HCT116 (cell line): ENCODE measurements around the gene ACTR1A. TPM values are rescaled to one million over a fixed set of nuclear protein-coding genes. Genes with fewer than 3 reads are reported as not detected.

ENCODE experiments used
- ATAC-seq: fragments of 200-7000 bp; cut with Tn5 transposase; 2 replicates; pipeline ENCODE4 v1.9.1; 2020; ENCODE audit warnings: mild to moderate bottlenecking, moderate library complexity
- BruUV-seq: library from RNA; stranded (reverse); fragments of 400-500 nt; replicated peaks from 2 replicates; lab custom pipeline; 2021; lab: Mats Ljungman, UMichigan
- CTCF ChIA-PET: fragments of 300-600 bp; sonication (Branson Sonifier 250); formaldehyde crosslinking; loops from one replicate; lab custom pipeline; 2021; ENCODE audit warnings: antibody characterized with exemption; lab: Charles Lee
- POLR2A ChIA-PET: fragments of 300-600, 350-600 bp; sonication (Branson Sonifier 250); formaldehyde crosslinking; loops from one replicate; lab custom pipeline; 2021; ENCODE audit warnings: antibody characterized with exemption; lab: Charles Lee
- RAD21 ChIA-PET, 2 experiments: fragments of 300-600 bp; sonication (Branson Sonifier 250); formaldehyde crosslinking; loops; one replicate each; lab custom pipeline; 2023; ENCODE audit warnings: low total read pairs in 2 of 2; ENCODE audit not compliant: uncharacterized antibody in 2 of 2, unreplicated experiment in 2 of 2, low non-redundant PET in 1 of 2; lab: Charles Lee
- DNase-seq: peaks from one replicate; pipeline ENCODE4 v3.0.0-alpha.2; 2010; ENCODE audit warnings: low read depth, low spot score
- H2AFZ ChIP-seq: fragments of 200-600 bp; shearing (Covaris generic), sonication (generic); 2 replicates; pipeline ENCODE4 v1.6.1; 2017; ENCODE audit warnings: low read depth, mixed run types, mixed read lengths, antibody characterized with exemption, low read length; ENCODE audit not compliant: poor library complexity, severe bottlenecking
- H3K27ac ChIP-seq: 2 replicates; pipeline ENCODE4 v1.5.1; 2012; ENCODE audit warnings: low read depth, low read length
- H3K27me3 ChIP-seq: fragments of 200-600 bp; sonication (generic); 2 replicates; pipeline ENCODE4 v1.6.1; 2016; ENCODE audit warnings: mixed run types, low read length, mixed read lengths; ENCODE audit not compliant: insufficient read depth
- H3K36me3 ChIP-seq, 2 experiments: fragments of 200-500 bp in 1 of 2; fragments of 200-600 bp in 1 of 2; sonication (Bioruptor generic) in 1 of 2; sonication (generic) in 1 of 2; 2 replicates each; pipeline versions ENCODE4 v1.5.1 to v1.6.1; 2014 to 2016; ENCODE audit warnings: low read length in 2 of 2, inconsistent platforms in 1 of 2, mixed read lengths in 1 of 2, mixed run types in 1 of 2; ENCODE audit not compliant: insufficient read depth in 2 of 2, control insufficient read depth in 1 of 2
- H3K4me1 ChIP-seq, 2 experiments: fragments of 200-600 bp in 1 of 2; sonication (generic) in 1 of 2; 2 replicates each; pipeline versions ENCODE4 v1.5.1 to v1.6.1; 2012 to 2017; ENCODE audit warnings: low read length in 2 of 2, inconsistent platforms in 1 of 2, mild to moderate bottlenecking in 1 of 2, mixed read lengths in 1 of 2, mixed run types in 1 of 2, moderate library complexity in 1 of 2; ENCODE audit not compliant: insufficient read depth in 2 of 2, control insufficient read depth in 1 of 2
- H3K4me2 ChIP-seq: fragments of 200-600 bp; sonication (generic); 2 replicates; pipeline ENCODE4 v1.6.1; 2017; ENCODE audit warnings: mixed run types, low read length, mixed read lengths
- H3K4me3 ChIP-seq, 2 experiments: fragments of 200-600 bp in 1 of 2; sonication (generic) in 1 of 2; replicated peaks in 1 of 2; 2 replicates each; pipeline ENCODE4 v1.5.1; 2011 to 2016; ENCODE audit warnings: low read length in 2 of 2, control low read depth in 1 of 2, low read depth in 1 of 2, mild to moderate bottlenecking in 1 of 2, mixed read lengths in 1 of 2, mixed run types in 1 of 2
- H3K79me2 ChIP-seq: fragments of 200-600 bp; sonication (generic); 2 replicates; pipeline ENCODE4 v1.6.1; 2017; ENCODE audit warnings: mild to moderate bottlenecking, mixed run types, low read length, moderate library complexity, mixed read lengths; ENCODE audit not compliant: insufficient read depth
- H3K9ac ChIP-seq: fragments of 200-600 bp; sonication (generic); 2 replicates; pipeline ENCODE4 v1.6.1; 2016; ENCODE audit warnings: low read length, mixed read lengths
- H3K9me2 ChIP-seq: fragments of 200-600 bp; sonication (generic), shearing (Covaris generic); 2 replicates; pipeline ENCODE4 v1.6.1; 2017; ENCODE audit warnings: mixed run types, mild to moderate bottlenecking, moderate library complexity; ENCODE audit not compliant: insufficient read depth
- H3K9me3 ChIP-seq, 2 experiments: fragments of 200-500 bp in 1 of 2; fragments of 200-600 bp in 1 of 2; sonication (Bioruptor generic) in 1 of 2; sonication (generic) in 1 of 2; 2 replicates each; pipeline ENCODE4 v1.6.1; 2014 to 2017; ENCODE audit warnings: low read length in 2 of 2, mixed read lengths in 2 of 2, inconsistent platforms in 1 of 2, low read depth in 1 of 2, mild to moderate bottlenecking in 1 of 2, mixed run types in 1 of 2, moderate library complexity in 1 of 2; ENCODE audit not compliant: control insufficient read depth in 1 of 2, insufficient read depth in 1 of 2
- H4K20me1 ChIP-seq: fragments of 200-600 bp; sonication (generic), shearing (Covaris generic); 2 replicates; pipeline ENCODE4 v1.6.1; 2017; ENCODE audit warnings: mixed run types, mild to moderate bottlenecking, moderate library complexity; ENCODE audit not compliant: insufficient read depth
- CEBPB ChIP-seq: IDR thresholded peaks from 2 replicates; pipeline ENCODE4 v1.6.1; 2012; ENCODE audit warnings: low read depth
- CTCF ChIP-seq, 3 experiments: fragments of 200-600 bp in 1 of 3; sonication (generic) in 1 of 3; IDR thresholded peaks in 2 of 3; conservative IDR thresholded peaks in 1 of 3; 2 replicates each; pipeline ENCODE4 v1.5.1; 2012 to 2017; ENCODE audit warnings: low read depth in 2 of 3, low read length in 2 of 3, antibody characterized with exemption in 1 of 3, borderline replicate concordance in 1 of 3, control low read depth in 1 of 3, mild to moderate bottlenecking in 1 of 3, mixed read lengths in 1 of 3, mixed run types in 1 of 3, moderate library complexity in 1 of 3; ENCODE audit not compliant: insufficient read depth in 1 of 3
- EZH2 ChIP-seq: fragments of 200-600 bp; sonication (generic); IDR thresholded peaks from 2 replicates; pipeline ENCODE4 v1.6.1; 2017; ENCODE audit warnings: antibody characterized with exemption, mixed run types
- FOSL1 ChIP-seq: IDR thresholded peaks from 2 replicates; pipeline ENCODE4 v1.6.1; 2012; ENCODE audit warnings: low read depth
- POLR2AphosphoS5 ChIP-seq: IDR thresholded peaks from 2 replicates; pipeline ENCODE4 v1.6.1; 2011; ENCODE audit warnings: mild to moderate bottlenecking, low read depth, low read length, moderate library complexity
- REST ChIP-seq: IDR thresholded peaks from 2 replicates; pipeline ENCODE4 v1.6.1; 2012; ENCODE audit warnings: low read depth
- SIN3A ChIP-seq: IDR thresholded peaks from 2 replicates; pipeline ENCODE4 v1.6.1; 2012; ENCODE audit warnings: low read depth
- SP1 ChIP-seq: IDR thresholded peaks from 2 replicates; pipeline ENCODE4 v1.6.1; 2012; ENCODE audit warnings: low read depth
- YY1 ChIP-seq: IDR thresholded peaks from 2 replicates; pipeline ENCODE4 v1.6.1; 2011; ENCODE audit warnings: low read length, low read depth, moderate library complexity, mild to moderate bottlenecking; ENCODE audit not compliant: insufficient replicate concordance; ENCODE audit errors: extremely low read depth
- intact Hi-C: fragments of 100-400 bp; cut with micrococcal nuclease; formaldehyde crosslinking; loops from 2 replicates; pipeline ENCODE4 v1.10.0; 2022
- total RNA-seq: library from RNA; stranded (reverse); gene quantifications from one replicate; pipeline ENCODE4 v1.2.1, GENCODE V29; 2021; ENCODE audit not compliant: unreplicated experiment

ACTR1A gene
- total RNA-seq, 1 experiment from 2014 or later, result 94.2 TPM

- no peak for DNase-seq
- CTCF ChIA-PET, result interaction anchor here (3.4 kb wide), 1 partner anchor 74 kb away, joined by 12 read pairs; no protein-coding TSS in a partner anchor
Observed at GRCh38 chr10:102509387-102509786, 6.9 kb upstream of the ACTR1A start.

More at GRCh38 chr10:102509387-102509786, 6.9 kb upstream of the ACTR1A start:
- no peaks in the 10 kb centered on the region for H3K9me2 ChIP-seq
- no peak for TF ChIP-seq EZH2
- TF ChIP-seq SIN3A, result no peak
- TF ChIP-seq POLR2AphosphoS5, result no peak
- no peak for TF ChIP-seq REST
- TF ChIP-seq FOSL1, result no peak
- no peak for TF ChIP-seq YY1
- TF ChIP-seq CTCF (IDR thresholded peaks at IDR 0.05 in 2 of 3, conservative IDR thresholded peaks at IDR 0.05 in 1 of 3; ENCODE audit: borderline replicate concordance in 1 of 3, insufficient read depth in 1 of 3, low read depth in 2 of 3, low read length in 2 of 3), result no peak
- TF ChIP-seq SP1, result no peak
- no peak for TF ChIP-seq CEBPB
- H3K9me3 ChIP-seq, result no peaks in the 10 kb centered on the region
- intact Hi-C loops, result no loop called here
- ATAC-seq, result no peak
- H3K36me3 ChIP-seq, result peaks cover 11 to 27% of the 10 kb centered on the region in 2 experiments
- peaks cover 5 to 8% of the 10 kb centered on the region in 2 experiments; a peak in 3 of 4 replicates for H3K4me1 ChIP-seq
- H2AFZ ChIP-seq, result no peak overlapping the region
- H3K79me2 ChIP-seq, result peaks cover 22% of the 10 kb centered on the region
- no peak overlapping the region for H3K9ac ChIP-seq
- H3K27ac ChIP-seq, result no peak overlapping the region
- no peak overlapping the region for H3K4me2 ChIP-seq
- no TSS peak for BruUV-seq
- H4K20me1 ChIP-seq, result no peaks in the 10 kb centered on the region
- H3K4me3 ChIP-seq, result no peak overlapping the region
- ChIA-PET RAD21 (no interaction called here), POLR2A (no interaction called here)
- H3K27me3 ChIP-seq, result no peaks in the 10 kb centered on the region
